ENCODE measurements around the gene VTI1A. TPM values are rescaled to one million over a fixed set of nuclear protein-coding genes. Genes with fewer than 3 reads are reported as not detected.

Gene VTI1A
- total RNA-seq, 1 experiment from 2014 or later, result 22.0 TPM

DNA sequence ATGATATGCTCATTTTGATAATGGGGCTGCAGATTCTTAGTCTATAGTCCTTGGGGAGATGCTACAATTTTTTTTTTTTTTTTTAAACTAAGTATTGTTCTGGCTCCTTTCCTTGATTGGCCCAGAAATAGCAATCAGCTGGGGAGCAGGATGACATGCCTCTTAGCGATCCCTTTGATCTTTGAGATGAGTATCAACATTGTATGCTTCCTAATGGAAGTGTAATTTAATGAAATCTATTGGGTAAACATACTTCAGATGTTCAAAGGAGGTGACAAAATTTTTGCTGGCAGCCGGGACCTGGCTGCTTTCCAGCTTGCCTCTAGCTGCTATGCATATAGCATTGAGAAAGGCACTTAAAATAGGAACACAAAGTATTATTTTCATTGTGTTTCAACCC lies 43.5 kb downstream of the VTI1A start:
- Histone ChIP-seq H3K79me2 (ENCODE audit: insufficient read depth, low read length) (no peaks in the 10 kb centered on the region), H3K4me1 (ENCODE audit: insufficient read depth, low read length) (no peaks in the 10 kb centered on the region), H2BK15ac (ENCODE audit: low read depth, low read length) (no peak overlapping the region), H2BK12ac (ENCODE audit: insufficient read length, low read depth, low read length) (no peak overlapping the region), H3K27ac (ENCODE audit: insufficient read length, low read depth, low read length) (no peak overlapping the region), H3K4me2 (ENCODE audit: insufficient read depth, insufficient read length, low read length) (no peak overlapping the region), H3K79me1 (ENCODE audit: insufficient read depth, low read depth, low read length, poor library complexity, severe bottlenecking) (no peaks in the 10 kb centered on the region), H2BK5ac (ENCODE audit: insufficient read length, low read length) (no peak overlapping the region), H4K8ac (replicated peaks; ENCODE audit: insufficient read length, low read depth, low read length) (no peak overlapping the region), H4K91ac (ENCODE audit: insufficient read length, low read depth, low read length) (no peak overlapping the region), H2AK5ac (ENCODE audit: insufficient read length, low read length) (no peak overlapping the region), H3K23ac (ENCODE audit: insufficient read length, low read depth, low read length) (no peak overlapping the region), H3K14ac (ENCODE audit: insufficient read depth, low read length) (no peak overlapping the region), H3K18ac (ENCODE audit: insufficient read length, low read depth, low read length) (no peak overlapping the region), H3T11ph (ENCODE audit: low read length) (no peak overlapping the region), H3K56ac (ENCODE audit: insufficient read length, low read depth, low read length) (no peak overlapping the region), H2BK120ac (ENCODE audit: low read depth, low read length, poor library complexity, severe bottlenecking) (no peak overlapping the region), H3K27me3 (ENCODE audit: insufficient read depth, low read length) (no peaks in the 10 kb centered on the region), H3K9me3 (ENCODE audit: control insufficient read depth, low read depth, low read length) (no peaks in the 10 kb centered on the region), H2BK20ac (ENCODE audit: low read depth, low read length, poor library complexity, severe bottlenecking) (no peak overlapping the region), H3K4ac (ENCODE audit: low read depth, low read length) (no peak overlapping the region), H4K5ac (ENCODE audit: insufficient read length, low read depth, low read length) (no peak overlapping the region), H3K23me2 (ENCODE audit: insufficient read length, low read depth, low read length, poor library complexity, severe bottlenecking) (no peaks in the 10 kb centered on the region), H3K9ac (ENCODE audit: extremely low read depth, insufficient read length, low read length) (no peak overlapping the region), H4K20me1 (ENCODE audit: control insufficient read depth, insufficient read depth, insufficient read length) (no peaks in the 10 kb centered on the region), H2AFZ (ENCODE audit: low read length) (no peak overlapping the region)
- H3K36me3 Mint-ChIP-seq (ENCODE audit: insufficient read depth in 1 of 3, low read depth in 3 of 3), result no peaks in the 10 kb centered on the region
- H3K4me1 Mint-ChIP-seq, result peaks cover 5 to 12% of the 10 kb centered on the region in 2 experiments; a peak in 3 of 4 replicates
- no peaks in the 10 kb centered on the region for H3K27me3 Mint-ChIP-seq (ENCODE audit: low read depth)
- WGBS (ENCODE audit: extremely low coverage, insufficient read length, low lambda C conversion rate), result no CpG with 5 or more reads among the region's 2 CpGs
- H3K4me3 Mint-ChIP-seq, result no peak overlapping the region
- DNase-seq, result no peak
- H3K27ac Mint-ChIP-seq, result no peak overlapping the region
- no peaks in the 10 kb centered on the region for H3K9me3 Mint-ChIP-seq
- TF ChIP-seq, protein P1, sequence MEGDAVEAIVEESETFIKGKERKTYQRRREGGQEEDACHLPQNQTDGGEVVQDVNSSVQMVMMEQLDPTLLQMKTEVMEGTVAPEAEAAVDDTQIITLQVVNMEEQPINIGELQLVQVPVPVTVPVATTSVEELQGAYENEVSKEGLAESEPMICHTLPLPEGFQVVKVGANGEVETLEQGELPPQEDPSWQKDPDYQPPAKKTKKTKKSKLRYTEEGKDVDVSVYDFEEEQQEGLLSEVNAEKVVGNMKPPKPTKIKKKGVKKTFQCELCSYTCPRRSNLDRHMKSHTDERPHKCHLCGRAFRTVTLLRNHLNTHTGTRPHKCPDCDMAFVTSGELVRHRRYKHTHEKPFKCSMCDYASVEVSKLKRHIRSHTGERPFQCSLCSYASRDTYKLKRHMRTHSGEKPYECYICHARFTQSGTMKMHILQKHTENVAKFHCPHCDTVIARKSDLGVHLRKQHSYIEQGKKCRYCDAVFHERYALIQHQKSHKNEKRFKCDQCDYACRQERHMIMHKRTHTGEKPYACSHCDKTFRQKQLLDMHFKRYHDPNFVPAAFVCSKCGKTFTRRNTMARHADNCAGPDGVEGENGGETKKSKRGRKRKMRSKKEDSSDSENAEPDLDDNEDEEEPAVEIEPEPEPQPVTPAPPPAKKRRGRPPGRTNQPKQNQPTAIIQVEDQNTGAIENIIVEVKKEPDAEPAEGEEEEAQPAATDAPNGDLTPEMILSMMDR (conservative IDR thresholded peaks at IDR 0.05), result no peak

All from H9 (cell line).